Right lobe of liver (tissue), 6 donors: ENCODE measurements around the gene NKX6-2. TPM values are rescaled to one million over a fixed set of nuclear protein-coding genes. Genes with fewer than 3 reads are reported as not detected.

Experiments used
- ATAC-seq, 4 donors: fragments of 200-7000 bp; cut with Tn5 transposase; one replicate each; pipeline ENCODE4 v1.9.1; 2020; ENCODE audit warnings: mild to moderate bottlenecking in 4 of 4, moderate library complexity in 4 of 4
- DNase-seq, 3 donors: peaks; one replicate each; pipeline ENCODE4 v3.0.0-alpha.2; 2020
- H3K27ac ChIP-seq, 3 donors: fragments of 200-600 bp; one replicate each; pipeline ENCODE4 v1.8.0; 2022
- H3K27me3 ChIP-seq, 2 donors: fragments of 200-600 bp; one replicate each; pipeline ENCODE4 v1.8.0; 2022
- H3K36me3 ChIP-seq, 4 donors: fragments of 200-600 bp; sonication (generic) in 1 of 4; one replicate each; pipeline versions ENCODE4 v1.5.1 to v1.8.0; 2017 to 2022; ENCODE audit warnings: control low read depth in 1 of 4
- H3K4me1 ChIP-seq, 4 donors: fragments of 200-600 bp; sonication (generic) in 1 of 4; one replicate each; pipeline versions ENCODE4 v1.5.1 to v1.8.0; 2017 to 2022; ENCODE audit warnings: control low read depth in 1 of 4
- H3K4me3 ChIP-seq, 3 donors: fragments of 200-600 bp; one replicate each; pipeline ENCODE4 v1.8.0; 2022
- H3K9me3 ChIP-seq, 4 donors: fragments of 200-600 bp; sonication (generic) in 1 of 4; one replicate each; pipeline versions ENCODE4 v1.5.1 to v1.8.0; 2017 to 2022; ENCODE audit warnings: control low read depth in 1 of 4
- POLR2A ChIP-seq: fragments of 450-650 bp; IDR thresholded peaks from one replicate; pipeline ENCODE4 v1.6.1; 2017; ENCODE audit warnings: antibody characterized with exemption, mild to moderate bottlenecking
- WGBS: methylation state at CpG from one replicate; pipeline ENCODE4 v1.1.6; 2018; ENCODE audit warnings: low coverage, low lambda C conversion rate; ENCODE audit not compliant: insufficient coverage; ENCODE audit errors: missing lambda C conversion rate; 5-methylcytosine and 5-hydroxymethylcytosine counted together
- intact Hi-C, 2 donors: fragments of 100-400 bp; cut with DNase I; formaldehyde crosslinking; loops; one replicate each; pipeline versions ENCODE4 v1.11.2 to v1.14.1; 2022
- total RNA-seq, 6 experiments: library from RNA; depleted of rRNA in 2 of 6; stranded (reverse); fragments of >200 nt in 2 of 6; fragmentation: NEBNext Ultra II Directional in 3 of 6; extraction: Animal tissue kit (Norgen Biotek cat#: 25700) in 3 of 6; gene quantifications; one replicate each; pipeline versions ENCODE4 v1.1.0 to v1.2.4, GENCODE V29; 2016 to 2023
- TF ChIP-seq, protein P1 (sequence below), 4 donors: fragments of 200-600 bp in 3 of 4; fragments of 450-650 bp in 1 of 4; IDR thresholded peaks; one replicate each; pipeline versions ENCODE4 v1.5.1 to v1.8.0; 2016 to 2022; ENCODE audit warnings: antibody characterized with exemption in 4 of 4, mild to moderate bottlenecking in 2 of 4
- donor health status: DM: no; HTN: yes; CAD: no.
- donor health status: DM: no; HTN: no; CAD: no.
- donor health status: DM: no; HTN: no; CAD: no.
- donor health status: DM: no; HTN: yes; CAD: no.
- donor health status: DM: no; HTN: yes; CAD: no.

NKX6-2 gene
- total RNA-seq, 6 experiments from 2014 or later = not detected

DNA sequence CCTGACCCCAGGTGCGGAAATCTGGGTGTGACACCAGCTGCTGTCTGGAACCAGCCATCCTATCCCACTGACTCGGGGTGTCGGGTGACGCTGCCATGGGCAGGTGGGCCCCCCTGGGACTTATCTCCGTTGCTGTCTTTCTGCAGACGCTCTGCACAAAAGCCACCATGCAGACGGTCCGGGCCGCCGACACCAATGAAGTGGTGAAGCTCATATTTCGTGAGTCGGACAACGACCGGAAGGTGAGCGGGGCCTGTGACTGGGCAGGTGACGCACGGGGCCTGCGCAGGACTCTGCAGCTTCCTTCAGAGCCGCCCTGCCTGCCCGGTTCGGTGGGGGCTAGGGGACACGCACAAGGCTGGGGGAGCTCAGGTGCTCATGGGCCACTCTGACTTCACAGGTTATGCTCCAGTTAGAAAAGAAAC lies 36.6 kb downstream of the NKX6-2 start:
- intact Hi-C loops = no loop called here

DNA sequence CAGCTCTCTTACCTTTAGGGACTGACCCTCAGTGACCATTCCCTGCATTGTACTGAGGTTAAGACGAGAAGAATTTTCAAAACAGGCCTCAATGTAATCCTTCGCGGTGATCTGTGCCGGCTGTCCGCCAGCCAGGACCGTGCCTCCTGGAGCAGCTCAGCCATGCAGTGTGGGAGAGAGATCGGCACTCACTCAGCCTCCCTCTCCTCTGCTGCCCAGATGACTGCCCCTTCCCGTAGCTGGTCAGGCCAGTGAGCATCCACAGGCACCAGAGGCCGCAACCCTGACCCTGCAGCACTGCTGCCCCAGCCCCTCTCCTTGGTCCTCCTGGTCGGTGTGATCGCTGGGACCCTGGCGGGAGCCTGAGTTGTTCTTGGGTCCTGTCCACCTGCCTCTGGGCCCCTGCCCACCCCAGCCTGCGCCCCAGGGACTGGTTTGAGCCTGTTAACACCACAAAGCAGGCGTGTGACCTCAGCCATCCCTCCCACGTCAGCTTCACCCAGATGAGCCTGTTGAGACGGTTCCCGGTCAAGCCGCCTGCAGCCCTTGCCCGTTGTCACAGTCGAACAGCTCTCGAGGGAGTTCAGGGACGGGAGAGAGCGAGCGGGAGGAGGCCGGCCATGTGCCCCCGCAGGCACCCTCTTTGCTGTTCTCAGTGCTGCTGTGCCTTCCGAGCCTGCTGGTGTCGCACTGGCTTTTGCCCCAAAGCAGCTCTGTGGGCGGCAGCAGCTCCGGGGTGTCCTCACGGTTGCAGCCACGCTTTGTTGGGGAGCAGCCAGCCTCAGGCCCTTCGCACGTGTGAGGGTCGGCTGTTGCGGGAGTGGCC lies 37.2 kb downstream of the NKX6-2 start:
- Histone ChIP-seq H3K4me3 (no peak overlapping the region), H3K27me3 (no peaks in the 10 kb centered on the region), H3K36me3 (peaks cover 0 to 13% (median 2%) of the 10 kb centered on the region in 4 donors), H3K9me3 (no peaks in the 10 kb centered on the region), H3K4me1 (no peaks in the 10 kb centered on the region), H3K27ac (no peak overlapping the region)
- ATAC-seq = no peak
- intact Hi-C loops = no loop called here
- DNase-seq = no peak
- WGBS = 97% methylated on average over 6 of the region's 36 CpGs
- TF ChIP-seq, protein P1, sequence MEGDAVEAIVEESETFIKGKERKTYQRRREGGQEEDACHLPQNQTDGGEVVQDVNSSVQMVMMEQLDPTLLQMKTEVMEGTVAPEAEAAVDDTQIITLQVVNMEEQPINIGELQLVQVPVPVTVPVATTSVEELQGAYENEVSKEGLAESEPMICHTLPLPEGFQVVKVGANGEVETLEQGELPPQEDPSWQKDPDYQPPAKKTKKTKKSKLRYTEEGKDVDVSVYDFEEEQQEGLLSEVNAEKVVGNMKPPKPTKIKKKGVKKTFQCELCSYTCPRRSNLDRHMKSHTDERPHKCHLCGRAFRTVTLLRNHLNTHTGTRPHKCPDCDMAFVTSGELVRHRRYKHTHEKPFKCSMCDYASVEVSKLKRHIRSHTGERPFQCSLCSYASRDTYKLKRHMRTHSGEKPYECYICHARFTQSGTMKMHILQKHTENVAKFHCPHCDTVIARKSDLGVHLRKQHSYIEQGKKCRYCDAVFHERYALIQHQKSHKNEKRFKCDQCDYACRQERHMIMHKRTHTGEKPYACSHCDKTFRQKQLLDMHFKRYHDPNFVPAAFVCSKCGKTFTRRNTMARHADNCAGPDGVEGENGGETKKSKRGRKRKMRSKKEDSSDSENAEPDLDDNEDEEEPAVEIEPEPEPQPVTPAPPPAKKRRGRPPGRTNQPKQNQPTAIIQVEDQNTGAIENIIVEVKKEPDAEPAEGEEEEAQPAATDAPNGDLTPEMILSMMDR (IDR thresholded peaks at IDR 0.05) = no peak
- no peak for TF ChIP-seq POLR2A

More for the DNA sequence above, 36.6 kb downstream of the NKX6-2 start:
- TF ChIP-seq, protein P1 (IDR thresholded peaks at IDR 0.05) = no peak
- TF ChIP-seq POLR2A = no peak
- peaks cover 0 to 13% (median 2%) of the 10 kb centered on the region in 4 donors for H3K36me3 ChIP-seq
- DNase-seq (no peak), ATAC-seq (no peak)
- H3K9me3 ChIP-seq = no peaks in the 10 kb centered on the region
- H3K4me3 ChIP-seq = no peak overlapping the region
- H3K4me1 ChIP-seq = no peaks in the 10 kb centered on the region
- no peaks in the 10 kb centered on the region for H3K27me3 ChIP-seq
- H3K27ac ChIP-seq = no peak overlapping the region
- 90% methylated on average over 6 of the region's 22 CpGs for WGBS

DNA sequence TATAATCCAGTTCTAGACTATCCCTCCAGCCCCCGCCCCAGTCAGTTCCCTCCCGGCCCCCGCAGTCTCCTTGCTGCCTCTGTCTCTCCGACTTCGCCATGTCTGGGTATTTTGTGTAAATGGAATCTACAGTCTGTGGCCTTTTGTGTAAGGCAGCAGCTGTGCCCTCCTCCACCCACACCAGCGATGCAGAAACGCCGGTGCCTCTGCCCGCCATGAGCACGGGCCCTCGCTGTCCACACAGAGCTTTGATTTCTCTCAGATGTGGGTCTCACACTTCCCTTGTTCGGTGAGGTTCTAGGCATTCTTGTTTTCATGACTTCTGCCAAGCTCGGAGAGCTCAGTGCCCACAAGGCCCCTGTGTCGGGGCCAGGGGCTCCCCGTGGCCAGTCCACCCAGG lies 37.8 kb downstream of the NKX6-2 start:
- ATAC-seq (no peak), DNase-seq (no peak)
- no peaks in the 10 kb centered on the region for H3K4me1 ChIP-seq
- no peaks in the 10 kb centered on the region for H3K27me3 ChIP-seq
- H3K4me3 ChIP-seq = no peak overlapping the region
- H3K9me3 ChIP-seq = no peaks in the 10 kb centered on the region
- intact Hi-C loops = no loop called here
- H3K36me3 ChIP-seq = peaks cover 0 to 13% (median 2%) of the 10 kb centered on the region in 4 donors
- 89% methylated on average over 15 of the region's 15 CpGs for WGBS
- H3K27ac ChIP-seq = no peak overlapping the region
- TF ChIP-seq POLR2A = no peak
- TF ChIP-seq, protein P1 (IDR thresholded peaks at IDR 0.05) = no peak

DNA sequence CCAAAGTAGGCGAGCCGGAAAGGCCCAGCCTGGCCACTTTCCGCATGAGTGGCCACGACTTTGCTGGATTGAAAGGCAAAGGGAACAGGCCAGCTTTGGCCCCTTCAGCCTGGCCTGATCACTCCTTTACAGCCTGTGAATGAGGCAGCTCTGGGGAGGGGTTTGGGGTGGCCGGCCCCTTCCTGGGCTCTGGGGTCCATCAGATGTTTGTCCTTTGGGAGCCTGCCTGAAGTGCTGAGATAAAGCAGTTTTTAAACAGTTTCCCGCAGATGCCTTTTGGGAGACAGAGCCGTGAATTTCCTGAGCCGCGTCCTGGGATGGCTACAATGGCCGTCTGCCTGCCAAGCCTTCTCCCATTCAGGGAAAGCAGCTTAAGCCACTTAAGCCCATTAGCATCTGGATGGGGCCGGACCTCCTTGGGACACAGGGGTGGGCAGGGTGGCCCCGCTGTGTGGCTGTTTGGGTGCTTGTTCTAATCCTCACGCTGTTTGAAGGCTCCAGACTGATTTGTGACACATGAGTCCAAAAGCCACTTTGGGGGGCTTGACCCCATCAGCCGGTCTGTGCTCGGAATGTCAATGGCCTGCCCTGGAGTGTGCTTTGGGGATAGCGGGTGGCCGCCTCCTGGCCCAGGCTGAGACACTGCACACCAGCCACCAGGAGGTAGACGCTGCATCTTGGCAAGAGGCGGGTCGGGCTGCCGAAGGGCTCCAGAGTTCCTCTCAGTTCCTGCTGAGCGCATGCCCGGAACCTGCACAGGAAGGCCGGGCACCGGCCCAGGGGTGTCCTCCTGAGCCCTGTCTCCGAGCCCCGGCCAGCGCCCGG lies 38.9 kb downstream of the NKX6-2 start:
- Histone ChIP-seq H3K9me3 (no peaks in the 10 kb centered on the region), H3K27me3 (no peaks in the 10 kb centered on the region), H3K27ac (no peak overlapping the region), H3K4me3 (no peak overlapping the region), H3K36me3 (peaks cover 0 to 13% (median 2%) of the 10 kb centered on the region in 4 donors), H3K4me1 (no peaks in the 10 kb centered on the region)
- WGBS = 100% methylated on average over 2 of the region's 29 CpGs
- intact Hi-C loops = no loop called here
- DNase-seq = no peak
- TF ChIP-seq POLR2A = no peak
- TF ChIP-seq, protein P1 (IDR thresholded peaks at IDR 0.05) = no peak
- ATAC-seq = no peak
